ENCODE results near the gene ZNF878. TPM values are rescaled to one million over a fixed set of nuclear protein-coding genes. Genes with fewer than 3 reads are reported as not detected.
"Not testable (repeated sequence)": the region's sequence is repeated elsewhere in the genome, so short reads cannot be mapped to it uniquely, and the experiment has no call there.

The ZNF878 gene
- total RNA-seq (2014; rRNA removed; shearing (Covaris generic)) = 4.9 and 5.5 TPM in 2 replicates

DNA sequence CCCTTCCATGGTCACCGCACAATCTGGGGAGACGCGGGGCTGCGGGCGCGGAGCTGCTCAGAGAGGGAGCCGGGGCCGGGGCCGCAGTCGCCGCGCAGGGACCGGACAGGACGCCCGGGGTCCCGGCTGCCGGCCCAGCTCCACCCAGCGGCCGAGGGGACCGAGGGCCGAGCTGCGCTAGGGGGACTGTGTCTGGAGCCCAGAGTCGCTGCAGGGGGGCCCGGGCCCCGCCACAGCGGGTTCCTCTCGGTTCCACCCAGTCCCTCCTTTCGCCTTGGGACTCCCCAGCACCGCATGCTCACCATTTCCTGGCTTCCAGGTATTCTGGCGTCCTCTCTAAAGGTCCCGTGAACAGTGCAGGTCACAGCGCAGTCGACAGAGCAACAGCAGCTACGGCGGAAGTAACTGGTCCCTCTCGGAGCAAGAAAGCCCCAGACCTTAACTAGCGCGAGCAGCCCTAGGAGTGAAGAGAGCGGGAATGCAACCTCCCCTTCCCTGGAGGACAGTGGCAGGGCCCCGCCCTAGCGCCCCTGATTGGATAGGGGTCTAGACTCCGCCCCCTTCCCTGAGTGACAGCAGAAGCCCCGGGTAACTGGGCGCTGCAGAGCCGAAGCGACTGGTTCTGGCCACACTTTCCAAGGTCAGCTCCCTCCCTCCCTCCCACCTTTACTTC is at the start of gene ZNF878:
TSS of gene ZNF878 (minus strand) at position 465 of the 673 bp plus-strand sequence. CDS start at position 305, 160 bp downstream.
- Histone ChIP-seq H3K27me3 (no peaks in the 10 kb centered on the region), H3K36me3 (peaks cover 4% of the 10 kb centered on the region; the same call in 1 of the 2 replicates), H3K4me3 (peak within 1 kb of the TSS; percentile 70), H3K27ac (peak within 1 kb of the TSS; percentile 35; the same call in 1 of the 2 replicates), H3K4me1 (no peaks in the 10 kb centered on the region; the same call in 1 of the 2 replicates), H3K9me3 (replicated peaks) (peaks cover 3% of the 10 kb centered on the region)
- peak; percentile 99 for DNase-seq

DNA sequence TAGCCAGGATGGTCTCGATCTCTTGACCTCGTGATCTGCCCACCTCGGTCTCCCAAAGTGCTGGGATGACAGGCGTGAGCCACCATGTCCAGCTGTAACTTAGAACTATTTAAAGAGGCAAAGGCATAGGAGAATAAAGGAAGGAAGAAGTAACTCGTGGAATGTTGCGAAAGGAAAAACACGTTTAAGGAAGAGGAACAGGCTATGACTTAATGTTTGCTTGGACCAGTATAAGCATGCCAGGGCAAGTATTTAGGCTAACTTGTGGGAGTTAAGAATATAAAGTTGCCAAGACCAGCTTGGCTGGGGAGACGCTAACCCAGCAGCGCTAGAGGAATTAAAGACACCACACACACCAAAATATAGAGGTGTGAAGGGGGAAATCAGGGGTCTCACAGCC is 45.3 kb upstream of the ZNF878 start:
- H3K36me3 ChIP-seq = peaks cover 38% of the 10 kb centered on the region
- no peak overlapping the region for H3K4me3 ChIP-seq
- H3K27ac ChIP-seq = no peak overlapping the region
- no peaks in the 10 kb centered on the region for H3K4me1 ChIP-seq
- no peak for DNase-seq
- no peaks in the 10 kb centered on the region for H3K27me3 ChIP-seq
- H3K9me3 ChIP-seq (replicated peaks) = peaks cover 21% of the 10 kb centered on the region

DNA sequence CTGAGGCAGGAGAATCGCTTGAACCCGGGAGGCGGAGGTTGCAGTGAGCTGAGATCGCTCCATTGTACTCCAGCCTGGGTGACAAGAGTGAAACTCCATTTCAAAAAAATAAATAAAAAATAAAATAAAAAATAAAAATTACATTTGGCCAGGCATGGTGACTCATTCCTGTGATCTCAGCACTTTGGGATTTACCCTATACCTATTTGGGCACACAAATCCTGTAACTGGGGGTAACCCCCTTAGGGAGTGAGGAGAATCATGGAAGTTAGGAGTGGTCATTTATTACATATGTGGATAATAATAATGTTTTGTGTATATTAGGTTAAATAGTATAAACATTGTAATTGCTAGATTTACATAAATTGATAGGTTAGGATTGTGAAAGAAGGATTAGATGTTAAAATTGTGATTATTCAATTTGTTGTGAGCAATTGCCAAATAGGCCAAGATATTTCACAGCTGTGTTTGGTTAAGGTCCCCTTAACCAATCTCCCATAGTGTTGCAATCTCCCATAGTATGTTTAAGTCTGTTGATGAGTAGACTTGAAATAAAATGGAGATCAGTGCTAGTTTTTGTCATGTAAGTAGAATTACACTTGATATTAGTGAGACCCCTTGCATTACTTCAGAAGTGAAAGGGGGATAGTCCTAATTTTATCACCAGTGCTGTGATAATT is 42.5 kb upstream of the ZNF878 start:
- Histone ChIP-seq H3K27me3 (no peaks in the 10 kb centered on the region), H3K4me1 (no peaks in the 10 kb centered on the region), H3K27ac (no peak overlapping the region), H3K4me3 (no peak overlapping the region), H3K36me3 (peaks cover 38% of the 10 kb centered on the region), H3K9me3 (replicated peaks) (peaks cover 14% of the 10 kb centered on the region)
- no peak for DNase-seq

DNA sequence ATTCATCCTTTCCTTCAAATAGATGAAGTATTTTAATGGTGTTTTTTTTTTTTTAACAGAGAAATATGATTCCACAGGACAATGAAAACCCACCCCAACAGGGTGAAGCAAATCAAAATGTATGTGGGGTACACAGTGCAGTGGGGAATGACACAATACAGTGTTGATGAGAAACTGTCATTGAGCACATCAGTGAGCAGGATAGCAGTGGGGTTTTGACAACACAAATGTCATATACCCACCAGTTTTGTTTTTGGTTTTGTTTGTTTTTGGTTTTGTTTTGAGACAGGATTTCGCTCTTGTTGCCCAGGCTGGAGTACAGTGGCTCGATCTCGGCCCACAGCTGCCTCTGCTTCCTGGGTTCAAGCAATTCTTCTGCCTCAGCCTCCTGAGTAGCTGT is 41.0 kb upstream of the ZNF878 start:
- Histone ChIP-seq H3K9me3 (replicated peaks) (peaks cover 8% of the 10 kb centered on the region; the same call in 1 of the 2 replicates), H3K36me3 (peaks cover 33% of the 10 kb centered on the region), H3K4me3 (no peak overlapping the region), H3K4me1 (no peaks in the 10 kb centered on the region), H3K27me3 (no peaks in the 10 kb centered on the region), H3K27ac (no peak overlapping the region)
- no peak for DNase-seq

DNA sequence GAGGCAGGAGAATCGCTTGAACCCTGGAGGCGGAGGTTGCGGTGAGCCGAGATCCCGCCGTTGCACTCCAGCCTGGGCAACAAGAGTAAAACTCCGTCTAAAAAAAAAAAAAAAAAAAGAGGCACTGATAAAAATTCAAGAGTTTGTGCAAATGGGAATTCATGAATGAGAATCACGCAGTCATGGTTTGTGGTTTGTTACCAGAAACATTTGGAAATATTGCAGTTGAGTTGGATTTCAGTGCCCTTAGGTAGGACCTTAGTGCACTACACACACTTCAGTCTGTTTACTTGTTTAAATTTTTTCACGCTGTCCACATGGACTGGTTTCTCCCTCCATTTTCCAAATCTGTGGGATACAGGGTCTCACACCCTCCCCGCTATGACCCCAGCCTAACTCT is 40.2 kb upstream of the ZNF878 start:
- Histone ChIP-seq H3K9me3 (replicated peaks) (peaks cover 8% of the 10 kb centered on the region; the same call in 1 of the 2 replicates), H3K4me3 (peak overlapping the region; percentile 72), H3K36me3 (peaks cover 24% of the 10 kb centered on the region), H3K27me3 (no peaks in the 10 kb centered on the region), H3K4me1 (no peaks in the 10 kb centered on the region), H3K27ac (peak overlapping the region; percentile 74)
- DNase-seq = peak in 1 of 2 experiments; percentile 26

DNA sequence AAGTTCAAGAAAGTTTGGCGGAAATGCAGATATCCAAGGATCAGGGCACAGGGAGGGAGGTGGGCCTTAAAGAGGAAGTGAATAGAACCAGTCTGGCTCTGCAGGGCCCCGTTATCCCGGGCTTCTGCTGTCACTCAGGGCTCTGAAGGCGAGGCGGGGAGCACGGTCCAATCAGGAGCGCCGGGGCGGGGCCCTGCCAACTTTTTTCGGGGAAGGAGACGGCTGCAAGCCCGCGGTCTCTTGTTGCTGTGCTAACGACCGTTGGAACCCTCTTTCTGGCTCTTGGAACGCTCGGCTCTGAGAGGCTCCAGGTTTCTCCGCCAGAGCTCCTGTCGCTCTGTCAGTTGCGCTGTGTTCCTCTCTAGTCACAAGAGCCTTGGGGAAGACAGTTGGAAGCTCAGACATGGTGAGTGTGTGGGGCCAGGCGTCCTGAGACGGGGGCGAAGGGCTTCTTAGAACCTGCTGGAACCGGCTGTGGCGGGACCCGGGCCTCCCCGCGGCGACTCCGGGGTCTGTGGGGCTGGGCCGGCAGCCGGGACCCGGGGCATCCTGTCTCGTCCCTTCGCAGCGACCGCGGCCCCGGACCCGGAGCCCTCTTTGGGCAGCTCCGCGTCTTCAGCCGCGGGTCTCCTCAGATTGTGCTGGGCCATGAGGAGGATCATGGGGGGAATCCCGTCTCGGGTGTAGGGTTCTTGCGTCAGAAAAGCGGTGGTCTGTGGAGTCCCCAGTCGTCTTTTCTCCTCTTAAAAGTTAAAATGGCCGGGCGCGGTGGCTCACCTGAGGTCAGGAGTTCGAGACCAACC is 39.5 kb upstream of the ZNF878 start:
- peaks cover 8% of the 10 kb centered on the region; the same call in 1 of the 2 replicates for H3K9me3 ChIP-seq (replicated peaks)
- no peaks in the 10 kb centered on the region for H3K27me3 ChIP-seq
- H3K4me3 ChIP-seq = peak overlapping the region; percentile 72
- peak; percentile 98 for DNase-seq
- peak overlapping the region; percentile 74 for H3K27ac ChIP-seq
- H3K4me1 ChIP-seq = no peaks in the 10 kb centered on the region
- H3K36me3 ChIP-seq = peaks cover 22% of the 10 kb centered on the region

DNA sequence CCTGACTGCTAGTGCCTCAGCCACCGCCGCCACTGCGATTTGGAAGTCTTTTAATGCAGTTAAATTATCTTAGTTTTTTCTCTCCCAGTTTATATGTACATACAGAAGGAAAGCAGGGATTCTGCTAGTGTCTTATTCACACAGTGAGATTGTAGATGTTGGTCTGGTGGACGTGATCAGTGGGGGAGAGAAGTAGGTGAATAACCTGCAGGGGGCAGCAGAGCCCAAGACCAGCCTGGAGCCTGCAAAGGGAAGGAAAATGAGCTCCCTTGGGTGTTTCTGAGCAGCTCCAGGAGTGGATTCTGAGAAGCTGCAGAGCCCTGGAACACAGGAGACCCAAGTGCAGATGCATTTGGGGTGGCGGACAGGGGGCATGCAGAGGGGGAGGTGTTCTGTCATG is 38.0 kb upstream of the ZNF878 start:
- DNase-seq = peak; percentile 82 to 91
- no peaks in the 10 kb centered on the region for H3K4me1 ChIP-seq

DNA sequence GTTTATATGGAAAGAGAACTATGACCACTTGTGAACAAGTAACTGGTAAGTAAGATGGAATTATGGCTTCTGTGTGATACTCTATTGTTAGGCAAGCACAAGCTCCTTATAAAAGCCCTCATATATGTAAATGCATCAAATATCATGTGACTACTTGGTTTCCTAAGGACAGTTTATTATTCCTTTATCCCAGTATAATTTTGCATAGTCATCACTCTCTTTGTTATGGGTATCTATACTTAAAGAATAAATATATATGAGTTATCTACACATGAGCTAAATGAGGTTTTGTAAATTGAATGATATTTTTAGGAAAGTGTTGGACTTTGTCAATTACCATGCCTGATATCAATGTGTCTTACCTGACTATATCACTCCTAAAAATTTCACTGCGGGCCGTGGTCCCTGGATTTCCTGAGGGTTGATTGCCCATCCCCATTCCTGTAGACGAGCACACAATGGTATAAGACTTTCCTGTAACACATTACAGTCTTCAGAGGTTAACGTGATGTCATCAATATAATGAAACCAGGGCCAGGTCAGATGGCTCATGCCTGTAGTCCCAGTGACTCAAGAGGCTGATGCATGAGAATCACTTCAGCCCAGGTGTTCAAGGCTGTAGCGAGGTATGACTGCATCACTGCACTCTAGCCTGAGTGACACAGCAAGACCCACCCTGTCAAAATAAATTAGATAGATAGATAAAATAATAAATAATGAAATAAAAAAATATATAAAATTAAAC is 32.5 kb upstream of the ZNF878 start:
- peaks cover 5% of the 10 kb centered on the region; the same call in 1 of the 2 replicates for H3K36me3 ChIP-seq
- no peaks in the 10 kb centered on the region for H3K4me1 ChIP-seq
- no peak overlapping the region for H3K4me3 ChIP-seq
- no peaks in the 10 kb centered on the region for H3K27me3 ChIP-seq
- no peak for DNase-seq
- H3K27ac ChIP-seq = no peak overlapping the region
- H3K9me3 ChIP-seq (replicated peaks) = peaks cover 11% of the 10 kb centered on the region

More for the DNA sequence above, 38.0 kb upstream of the ZNF878 start:
- no peak overlapping the region for H3K4me3 ChIP-seq
- H3K36me3 ChIP-seq = peaks cover 22% of the 10 kb centered on the region
- no peak overlapping the region for H3K27ac ChIP-seq
- H3K27me3 ChIP-seq = no peaks in the 10 kb centered on the region
- peaks cover 8% of the 10 kb centered on the region; the same call in 1 of the 2 replicates for H3K9me3 ChIP-seq (replicated peaks)

DNA sequence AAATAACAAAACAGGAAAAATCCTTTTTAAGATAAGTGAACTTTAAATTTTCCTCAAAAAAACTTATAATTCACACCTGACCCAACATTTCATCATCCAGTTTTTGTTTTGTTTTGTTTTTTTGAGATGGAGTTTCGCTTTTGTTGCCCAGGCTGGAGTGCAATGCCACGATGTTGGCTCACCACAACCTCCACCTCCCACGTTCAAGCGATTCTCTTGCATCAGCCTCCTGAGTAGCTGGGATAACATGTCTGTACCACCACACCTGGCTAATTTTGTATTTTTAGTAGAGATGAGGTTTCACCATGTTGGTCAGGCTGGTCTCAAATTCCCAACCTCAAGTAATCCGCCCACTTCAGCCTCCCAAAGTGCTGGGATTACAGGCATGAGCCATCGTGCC is 30.6 kb upstream of the ZNF878 start:
- Histone ChIP-seq H3K9me3 (replicated peaks) (peaks cover 24% of the 10 kb centered on the region), H3K36me3 (peaks cover 17% of the 10 kb centered on the region)
- H3K27me3 ChIP-seq = not testable (repeated sequence)

DNA sequence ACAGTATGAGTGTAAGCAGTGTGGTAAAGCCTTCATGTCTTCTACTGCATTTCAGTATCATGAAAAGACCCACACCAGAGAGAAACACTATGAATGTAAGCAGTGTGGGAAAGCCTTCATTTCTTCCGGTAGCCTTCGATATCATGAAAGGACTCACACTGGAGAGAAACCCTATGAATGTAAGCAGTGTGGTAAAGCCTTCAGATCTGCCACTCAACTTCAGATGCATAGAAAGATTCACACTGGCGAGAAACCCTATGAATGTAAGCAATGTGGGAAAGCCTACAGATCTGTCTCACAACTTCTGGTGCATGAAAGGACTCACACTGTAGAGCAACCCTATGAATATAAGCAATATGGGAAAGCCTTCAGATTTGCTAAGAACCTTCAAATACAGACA is 24.6 kb upstream of the ZNF878 start:
- H3K4me1 ChIP-seq = no peaks in the 10 kb centered on the region
- H3K27me3 ChIP-seq = no peaks in the 10 kb centered on the region
- H3K9me3 ChIP-seq (replicated peaks) = peaks cover 73% of the 10 kb centered on the region
- H3K4me3 ChIP-seq = no peak overlapping the region
- no peak overlapping the region for H3K27ac ChIP-seq
- peaks cover 76% of the 10 kb centered on the region for H3K36me3 ChIP-seq
- DNase-seq = no peak

More for the DNA sequence above, 30.6 kb upstream of the ZNF878 start:
- not testable (repeated sequence) for H3K27ac ChIP-seq, H3K4me3 ChIP-seq, DNase-seq, H3K4me1 ChIP-seq

DNA sequence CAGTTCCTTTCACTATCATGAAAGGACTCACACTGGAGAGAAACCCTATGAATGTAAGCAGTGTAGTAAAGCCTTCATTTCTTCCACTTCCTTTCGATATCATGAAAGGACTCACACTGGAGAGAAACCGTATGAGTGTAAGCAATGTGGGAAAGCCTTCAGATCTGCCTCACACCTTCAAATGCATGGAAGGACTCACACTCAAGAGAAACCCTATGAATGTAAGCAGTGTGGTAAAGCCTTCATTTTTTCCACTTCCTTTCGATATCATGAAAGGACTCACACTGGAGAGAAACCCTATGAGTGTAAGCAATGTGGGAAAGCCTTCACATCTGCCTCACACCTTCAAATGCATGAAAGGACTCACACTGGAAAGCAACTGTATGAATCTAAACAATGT is 23.6 kb upstream of the ZNF878 start:
- not testable (repeated sequence) for H3K27ac ChIP-seq, H3K4me3 ChIP-seq, H3K4me1 ChIP-seq, H3K27me3 ChIP-seq
- DNase-seq = peak in 1 of 2 experiments; percentile 17
- Histone ChIP-seq H3K9me3 (replicated peaks) (peaks cover 73% of the 10 kb centered on the region), H3K36me3 (peaks cover 78% of the 10 kb centered on the region)

DNA sequence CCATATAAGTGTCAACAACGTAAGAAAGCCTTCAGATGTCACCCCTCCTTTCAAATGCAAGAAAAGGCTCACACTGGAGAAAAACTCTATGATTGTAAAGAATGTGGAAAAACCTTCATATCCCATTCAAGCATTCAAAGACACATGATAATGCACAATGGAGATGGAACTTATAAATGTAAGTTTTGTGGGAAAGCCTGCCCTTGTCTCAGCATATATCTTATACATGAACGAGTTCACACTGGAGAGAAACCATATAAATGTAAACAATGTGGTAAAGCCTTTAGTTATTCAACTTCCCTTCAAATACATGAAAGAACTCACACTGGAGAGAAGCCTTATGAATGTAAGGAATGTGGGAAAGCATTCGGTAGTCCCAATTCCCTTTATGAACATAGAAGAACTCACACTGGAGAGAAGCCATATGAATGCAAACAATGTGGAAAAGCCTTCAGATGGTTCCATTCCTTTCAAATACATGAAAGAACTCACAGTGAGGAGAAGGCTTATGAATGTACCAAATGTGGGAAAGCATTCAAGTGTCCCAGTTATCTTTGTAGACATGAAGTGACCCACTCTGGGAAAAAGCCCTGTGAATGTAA is 22.9 kb upstream of the ZNF878 start:
- no peak for DNase-seq
- H3K4me3 ChIP-seq = no peak overlapping the region
- peaks cover 83% of the 10 kb centered on the region for H3K36me3 ChIP-seq
- no peak overlapping the region for H3K27ac ChIP-seq
- no peaks in the 10 kb centered on the region for H3K27me3 ChIP-seq
- peaks cover 73% of the 10 kb centered on the region for H3K9me3 ChIP-seq (replicated peaks)
- no peaks in the 10 kb centered on the region for H3K4me1 ChIP-seq

DNA sequence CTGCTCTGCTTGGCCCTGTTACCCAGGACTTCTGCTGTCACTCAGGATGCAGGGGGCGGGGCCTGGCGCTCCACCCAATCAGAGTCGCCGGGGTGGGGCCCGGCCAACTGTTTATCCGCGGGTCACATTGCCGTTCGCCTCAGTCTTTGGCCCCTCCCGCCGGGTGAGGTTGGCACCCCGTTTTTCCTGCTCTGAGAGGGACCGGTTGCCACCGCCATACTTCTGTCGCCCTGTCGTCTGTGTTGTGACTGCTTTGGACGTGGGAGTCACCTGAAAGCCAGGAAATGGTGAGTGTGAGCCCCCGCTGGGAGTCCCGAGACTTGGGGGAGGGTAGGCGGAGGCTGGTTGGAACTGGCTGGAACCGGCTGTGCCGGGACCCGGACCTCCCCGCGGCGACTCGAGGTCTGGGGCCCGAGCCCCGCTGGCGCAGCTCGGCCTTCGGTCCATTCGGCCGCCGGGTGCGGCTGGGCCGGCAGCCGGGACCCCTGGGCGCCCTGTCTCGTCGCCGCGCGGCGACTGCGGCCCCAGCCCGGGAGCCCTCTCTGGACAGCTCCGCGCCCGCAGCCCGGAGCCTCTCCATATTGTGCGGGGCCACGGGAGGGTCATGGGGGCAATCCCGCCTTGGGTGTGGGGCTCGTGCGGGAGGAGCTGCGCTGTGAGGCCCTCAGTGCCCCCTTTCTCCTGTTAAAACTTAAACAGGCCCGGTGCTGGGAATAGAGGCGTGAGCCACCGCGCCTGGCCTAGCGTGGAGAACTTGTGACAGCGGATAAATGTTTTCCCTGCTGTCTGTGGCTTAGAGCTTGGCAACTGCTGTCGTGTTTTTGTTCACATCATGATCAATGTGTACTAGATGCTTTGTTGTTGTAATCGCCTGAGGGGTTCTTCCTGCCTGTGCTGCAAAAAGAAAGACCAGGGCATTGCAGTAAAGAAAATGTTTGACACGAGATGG is 12.1 kb upstream of the ZNF878 start, which contains the start of gene ZNF844:
TSS of gene ZNF844 (plus strand) at position 142 of the 949 bp plus-strand sequence. CDS start at position 285, 143 bp downstream.
- Histone ChIP-seq H3K27ac (peak within 1 kb of the TSS; percentile 61), H3K4me1 (no peaks in the 10 kb centered on the region), H3K4me3 (peak within 1 kb of the TSS; percentile 84), H3K27me3 (no peaks in the 10 kb centered on the region), H3K36me3 (peaks cover 13% of the 10 kb centered on the region; the same call in 1 of the 2 replicates), H3K9me3 (replicated peaks) (peaks cover 10% of the 10 kb centered on the region)
- peak; percentile 96 to 97 for DNase-seq

Measured in SJCRH30 (cell line).